T-helper 2 cell treated with Interferon-gamma antibody and Interleukin-4, amounts not matched to agents 5 μg/mL and 100 μg/mL, for 36 hours (primary cell): ENCODE data around the gene FCRLB.

Source experiments
- DNase-seq: peaks from one replicate; pipeline ENCODE4 v3.0.0; 2021; ENCODE audit warnings: low spot score
- H3K27ac Mint-ChIP-seq: one replicate; pipeline ENCODE4 v1.8.0; 2021; ENCODE audit warnings: mild to moderate bottlenecking, mixed read lengths
- H3K27me3 Mint-ChIP-seq: one replicate; pipeline ENCODE4 v1.8.0; 2021; ENCODE audit warnings: low read depth, mixed read lengths
- H3K36me3 Mint-ChIP-seq: one replicate; pipeline ENCODE4 v1.8.0; 2021; ENCODE audit warnings: low read depth, mixed read lengths
- H3K4me1 Mint-ChIP-seq: one replicate; pipeline ENCODE4 v1.8.0; 2021; ENCODE audit warnings: low read depth, mixed read lengths
- H3K4me3 Mint-ChIP-seq: one replicate; pipeline ENCODE4 v1.8.0; 2022; ENCODE audit warnings: mild to moderate bottlenecking, moderate library complexity, mixed read lengths
- H3K9me3 Mint-ChIP-seq: one replicate; pipeline ENCODE4 v1.8.0; 2021; ENCODE audit warnings: mixed read lengths

Gene FCRLB

GRCh38 chr1:161773791-161774190, 52.4 kb downstream of the FCRLB start:
- Mint-ChIP-seq H3K27ac (no peak overlapping the region), H3K36me3 (peaks cover 7% of the 10 kb centered on the region), H3K27me3 (no peaks in the 10 kb centered on the region), H3K4me3 (no peak overlapping the region), H3K4me1 (peaks cover 22% of the 10 kb centered on the region), H3K9me3 (no peaks in the 10 kb centered on the region)
- DNase-seq: no peak

DNA sequence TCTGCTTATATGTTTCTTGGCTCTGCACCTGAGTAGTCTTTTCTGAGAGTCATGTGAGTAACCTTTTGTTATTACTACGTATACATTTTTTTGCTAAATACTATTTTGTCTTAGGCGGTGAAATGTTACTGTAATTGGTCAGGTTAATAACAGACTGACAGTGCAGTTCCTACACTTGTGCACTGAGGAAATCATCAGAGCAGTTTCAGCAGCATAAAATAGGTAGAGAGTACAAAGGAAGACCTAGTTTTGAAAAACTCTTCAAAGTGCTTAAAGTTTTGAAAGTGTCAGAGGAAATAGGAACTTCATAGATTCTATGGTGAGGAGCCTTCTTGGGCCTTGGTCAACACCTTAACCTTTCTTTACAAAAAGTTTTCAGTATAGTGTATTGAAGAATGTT, 55.9 kb downstream of the FCRLB start:
- DNase-seq: no peak
- Mint-ChIP-seq H3K27ac (no peak overlapping the region), H3K36me3 (peaks cover 22% of the 10 kb centered on the region), H3K9me3 (no peaks in the 10 kb centered on the region), H3K27me3 (no peaks in the 10 kb centered on the region), H3K4me3 (no peak overlapping the region), H3K4me1 (peaks cover 22% of the 10 kb centered on the region)
